B cell (primary cell): ENCODE results near the gene ZFYVE27.

ENCODE experiments used
- CTCF ChIP-seq: fragments of 200-600 bp; IDR thresholded peaks from one replicate; pipeline ENCODE4 v1.8.0; 2022; ENCODE audit warnings: antibody characterized with exemption, mild to moderate bottlenecking
- EZH2 ChIP-seq: IDR thresholded peaks from 2 replicates; pipeline ENCODE4 v1.6.1; 2012; ENCODE audit warnings: borderline replicate concordance, low read depth, mild to moderate bottlenecking, moderate library complexity, low read length; ENCODE audit not compliant: insufficient read depth, poor library complexity, severe bottlenecking

GRCh38 chr10:97689559-97690020 is 47.3 kb upstream of the ZFYVE27 start:
- TF ChIP-seq CTCF (no peak), EZH2 (no peak)
